Large intestine (tissue), 3 donors: ENCODE results near the gene BAX. TPM values are rescaled to one million over a fixed set of nuclear protein-coding genes. Genes with fewer than 3 reads are reported as not detected.
"Not testable (repeated sequence)": the region's sequence is repeated elsewhere in the genome, so short reads cannot be mapped to it uniquely, and the experiment has no call there.

ENCODE experiments used
- DNase-seq, 2 donors: peaks; one replicate each; pipeline versions ENCODE4 v3.0.0 to v3.0.0-alpha.2; 2013
- H3K27ac ChIP-seq: one replicate; pipeline ENCODE4 v1.5.1; 2013; ENCODE audit warnings: low read length
- H3K27me3 ChIP-seq: 2 replicates; pipeline ENCODE4 v1.6.1; 2013; ENCODE audit warnings: low read length; ENCODE audit not compliant: control insufficient read depth, insufficient read depth
- H3K36me3 ChIP-seq: 2 replicates; pipeline ENCODE4 v1.6.1; 2013; ENCODE audit warnings: low read length; ENCODE audit not compliant: control insufficient read depth, insufficient read depth
- H3K4me1 ChIP-seq: one replicate; pipeline ENCODE4 v1.6.1; 2013; ENCODE audit warnings: low read length; ENCODE audit not compliant: control insufficient read depth, insufficient read depth
- H3K4me3 ChIP-seq: one replicate; pipeline ENCODE4 v1.5.1; 2013; ENCODE audit warnings: low read length
- H3K9me3 ChIP-seq: one replicate; pipeline ENCODE4 v1.6.1; 2013; ENCODE audit warnings: mild to moderate bottlenecking, low read depth, low read length, moderate library complexity; ENCODE audit not compliant: control insufficient read depth
- WGBS: methylation state at CpG from one replicate; pipeline ENCODE4 v1.1.5; 2013; ENCODE audit warnings: low lambda C conversion rate; ENCODE audit not compliant: insufficient coverage; 5-methylcytosine and 5-hydroxymethylcytosine counted together
- polyA plus RNA-seq: library from polyadenylated mRNA; unstranded; fragments of 120-200 nt; gene quantifications from one replicate; pipeline ENCODE4 v1.2.1, GENCODE V29; 2013

BAX gene
- polyA plus RNA-seq, 1 donor: 129 TPM

- DNase-seq: no peak
- no peak overlapping the region for H3K27ac ChIP-seq
- H3K9me3 ChIP-seq: no peaks in the 10 kb centered on the region
- H3K36me3 ChIP-seq: peaks cover 77% of the 10 kb centered on the region
- H3K4me3 ChIP-seq: no peak overlapping the region
- 83% methylated on average over 3 of the region's 8 CpGs for WGBS
- H3K4me1 ChIP-seq: no peaks in the 10 kb centered on the region
- no peaks in the 10 kb centered on the region for H3K27me3 ChIP-seq
These were observed 38.9 kb upstream of the BAX start for GRCh38 chr19:48915757-48916156.

GRCh38 chr19:48918071-48918470 is 36.6 kb upstream of the BAX start:
- no peak for DNase-seq
- Histone ChIP-seq H3K4me1 (no peaks in the 10 kb centered on the region), H3K4me3 (no peak overlapping the region), H3K36me3 (peaks cover 76% of the 10 kb centered on the region), H3K27me3 (no peaks in the 10 kb centered on the region), H3K27ac (no peak overlapping the region), H3K9me3 (no peaks in the 10 kb centered on the region)
- WGBS: no CpG with 5 or more reads among the region's 6 CpGs

DNA sequence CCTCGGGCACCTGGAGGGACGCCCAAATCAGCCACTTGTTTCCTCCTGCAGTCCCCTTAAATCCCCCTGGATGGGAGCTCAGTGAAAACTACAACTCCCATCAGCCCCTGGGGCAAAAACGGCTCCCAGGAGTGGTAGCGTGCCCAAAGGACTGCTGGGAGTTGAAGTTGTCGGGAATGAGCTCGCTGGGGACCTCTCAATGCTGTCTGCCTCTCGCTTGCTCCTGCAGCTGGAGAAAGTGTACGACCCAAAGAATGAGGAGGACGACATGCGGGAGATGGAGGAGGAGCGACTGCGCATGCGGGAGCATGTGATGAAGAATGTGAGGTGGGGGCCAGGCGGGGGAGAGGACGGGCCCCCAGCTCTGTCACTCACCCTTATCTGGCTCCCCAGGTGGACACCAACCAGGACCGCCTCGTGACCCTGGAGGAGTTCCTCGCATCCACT is 35.9 kb upstream of the BAX start:
- no peak for DNase-seq
- H3K4me1 ChIP-seq: no peaks in the 10 kb centered on the region
- no peak overlapping the region for H3K4me3 ChIP-seq
- no peak overlapping the region for H3K27ac ChIP-seq
- peaks cover 69% of the 10 kb centered on the region for H3K36me3 ChIP-seq
- no peaks in the 10 kb centered on the region for H3K9me3 ChIP-seq
- H3K27me3 ChIP-seq: no peaks in the 10 kb centered on the region
- WGBS: no CpG with 5 or more reads among the region's 18 CpGs

DNA sequence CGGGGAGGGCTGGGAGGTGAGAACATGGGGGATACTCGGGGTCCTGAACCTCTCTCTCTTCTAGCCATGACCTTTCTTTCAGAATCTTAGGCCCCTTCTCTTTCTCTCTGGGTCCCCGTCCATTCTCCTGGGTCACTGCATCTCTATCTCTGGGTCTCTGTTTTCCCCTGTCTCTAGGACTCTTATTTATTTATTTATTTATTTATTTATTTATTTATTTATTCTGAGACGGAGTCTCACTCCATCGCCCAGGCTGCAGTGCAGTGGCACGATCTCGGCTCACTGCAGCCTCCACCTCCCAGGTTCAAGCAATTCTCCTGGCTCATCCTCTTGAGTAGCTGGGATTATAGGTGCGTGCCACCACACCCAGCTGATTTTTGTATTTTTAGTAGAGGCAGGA is 35.4 kb upstream of the BAX start:
- peaks cover 65% of the 10 kb centered on the region for H3K36me3 ChIP-seq
- H3K27me3 ChIP-seq, H3K9me3 ChIP-seq, H3K4me3 ChIP-seq, DNase-seq, H3K4me1 ChIP-seq, H3K27ac ChIP-seq: not testable (repeated sequence)
- 83% methylated on average over 1 of the region's 8 CpGs for WGBS

- H3K27ac ChIP-seq: no peak overlapping the region
- no CpG with 5 or more reads among the region's 10 CpGs for WGBS
- no peaks in the 10 kb centered on the region for H3K27me3 ChIP-seq
- H3K9me3 ChIP-seq: no peaks in the 10 kb centered on the region
- H3K4me1 ChIP-seq: no peaks in the 10 kb centered on the region
- no peak overlapping the region for H3K4me3 ChIP-seq
- DNase-seq: no peak
- peaks cover 52% of the 10 kb centered on the region for H3K36me3 ChIP-seq
These were observed 33.7 kb upstream of the BAX start for GRCh38 chr19:48920949-48921348.

DNA sequence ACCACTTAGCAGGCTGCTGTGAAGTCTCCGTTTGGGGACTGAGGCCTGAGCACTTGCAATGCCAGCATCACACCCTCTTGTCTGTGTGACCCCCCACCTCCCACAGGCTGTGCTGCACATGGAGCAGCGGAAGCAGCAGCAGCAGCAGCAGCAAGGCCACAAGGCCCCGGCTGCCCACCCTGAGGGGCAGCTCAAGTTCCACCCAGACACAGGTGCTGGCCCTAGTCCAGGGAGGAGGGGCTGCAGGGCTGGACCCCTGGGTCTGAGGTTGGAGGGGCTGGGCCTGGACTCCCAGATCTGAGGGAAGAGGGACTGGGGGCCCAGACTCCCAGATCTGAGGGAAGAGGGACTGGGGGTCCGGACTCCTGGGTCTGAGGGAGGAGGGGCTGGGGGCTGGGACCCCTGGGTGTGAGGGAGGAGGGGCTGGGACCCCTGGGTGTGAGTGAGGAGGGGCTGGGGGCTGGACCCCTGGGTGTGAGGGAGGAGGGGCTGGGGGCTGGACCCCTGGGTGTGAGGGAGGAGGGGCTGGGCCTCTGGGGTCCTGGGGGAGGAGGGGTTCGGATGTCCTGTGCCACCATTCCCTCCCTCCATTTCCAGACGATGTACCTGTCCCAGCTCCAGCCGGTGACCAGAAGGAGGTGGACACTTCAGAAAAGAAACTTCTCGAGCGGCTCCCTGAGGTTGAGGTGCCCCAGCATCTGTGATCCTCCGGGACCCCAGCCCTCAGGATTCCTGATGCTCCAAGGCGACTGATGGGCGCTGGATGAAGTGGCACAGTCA is 32.8 kb upstream of the BAX start:
- H3K36me3 ChIP-seq: peaks cover 47% of the 10 kb centered on the region

DNA sequence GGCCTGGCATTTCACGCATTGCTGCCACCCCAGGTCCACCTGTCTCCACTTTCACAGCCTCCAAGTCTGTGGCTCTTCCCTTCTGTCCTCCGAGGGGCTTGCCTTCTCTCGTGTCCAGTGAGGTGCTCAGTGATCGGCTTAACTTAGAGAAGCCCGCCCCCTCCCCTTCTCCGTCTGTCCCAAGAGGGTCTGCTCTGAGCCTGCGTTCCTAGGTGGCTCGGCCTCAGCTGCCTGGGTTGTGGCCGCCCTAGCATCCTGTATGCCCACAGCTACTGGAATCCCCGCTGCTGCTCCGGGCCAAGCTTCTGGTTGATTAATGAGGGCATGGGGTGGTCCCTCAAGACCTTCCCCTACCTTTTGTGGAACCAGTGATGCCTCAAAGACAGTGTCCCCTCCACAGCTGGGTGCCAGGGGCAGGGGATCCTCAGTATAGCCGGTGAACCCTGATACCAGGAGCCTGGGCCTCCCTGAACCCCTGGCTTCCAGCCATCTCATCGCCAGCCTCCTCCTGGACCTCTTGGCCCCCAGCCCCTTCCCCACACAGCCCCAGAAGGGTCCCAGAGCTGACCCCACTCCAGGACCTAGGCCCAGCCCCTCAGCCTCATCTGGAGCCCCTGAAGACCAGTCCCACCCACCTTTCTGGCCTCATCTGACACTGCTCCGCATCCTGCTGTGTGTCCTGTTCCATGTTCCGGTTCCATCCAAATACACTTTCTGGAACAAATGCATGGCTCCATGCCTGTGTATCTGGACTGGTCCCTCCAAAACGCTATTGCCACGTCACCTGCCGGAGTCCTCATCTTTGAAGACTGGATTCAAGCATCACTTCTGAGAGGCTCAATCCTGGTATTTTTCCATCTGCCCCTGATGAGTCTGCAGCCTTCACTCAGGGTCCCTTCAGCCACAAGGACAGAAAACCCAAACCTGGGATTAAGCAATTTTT is 31.9 kb upstream of the BAX start:
- H3K27ac ChIP-seq: no peak overlapping the region
- no CpG with 5 or more reads among the region's 18 CpGs for WGBS
- H3K9me3 ChIP-seq: no peaks in the 10 kb centered on the region
- no peaks in the 10 kb centered on the region for H3K27me3 ChIP-seq
- no peaks in the 10 kb centered on the region for H3K4me1 ChIP-seq
- DNase-seq: no peak
- no peak overlapping the region for H3K4me3 ChIP-seq
- H3K36me3 ChIP-seq: peaks cover 45% of the 10 kb centered on the region

More for the DNA sequence above, 32.8 kb upstream of the BAX start:
- no peak for DNase-seq
- no peak overlapping the region for H3K27ac ChIP-seq
- H3K27me3 ChIP-seq: no peaks in the 10 kb centered on the region
- no CpG with 5 or more reads among the region's 12 CpGs for WGBS
- H3K4me3 ChIP-seq: no peak overlapping the region
- no peaks in the 10 kb centered on the region for H3K9me3 ChIP-seq
- no peaks in the 10 kb centered on the region for H3K4me1 ChIP-seq

GRCh38 chr19:48925240-48925843 is 29.3 kb upstream of the BAX start:
- Histone ChIP-seq H3K9me3 (no peaks in the 10 kb centered on the region), H3K27ac (no peak overlapping the region), H3K27me3 (no peaks in the 10 kb centered on the region), H3K4me1 (no peaks in the 10 kb centered on the region), H3K36me3 (peaks cover 28% of the 10 kb centered on the region), H3K4me3 (no peak overlapping the region)
- DNase-seq: no peak
- WGBS: 20% methylated on average over 1 of the region's 11 CpGs

DNA sequence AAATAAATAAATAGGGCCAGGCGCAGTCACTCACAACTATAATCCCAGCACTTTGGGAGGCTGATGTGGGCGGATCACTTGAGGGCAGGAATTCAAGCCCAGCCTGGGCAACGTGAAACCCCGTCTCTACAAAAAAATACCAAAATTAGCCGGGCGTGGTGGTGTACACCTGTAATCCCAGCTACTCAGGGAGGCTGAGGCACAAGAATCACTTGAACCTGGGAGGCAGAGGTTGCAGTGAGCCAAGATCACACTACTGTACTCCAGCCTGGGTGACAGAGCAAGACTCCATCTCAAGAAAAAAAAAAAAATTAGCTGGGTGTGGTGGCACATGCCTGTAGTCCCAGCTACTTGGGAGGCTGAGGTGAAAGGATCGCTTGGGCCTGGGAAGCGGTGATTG is 28.8 kb upstream of the BAX start:
- H3K4me3 ChIP-seq, H3K4me1 ChIP-seq, H3K27me3 ChIP-seq, H3K9me3 ChIP-seq, DNase-seq, H3K27ac ChIP-seq: not testable (repeated sequence)
- WGBS: no CpG with 5 or more reads among the region's 8 CpGs
- H3K36me3 ChIP-seq: peaks cover 23% of the 10 kb centered on the region

DNA sequence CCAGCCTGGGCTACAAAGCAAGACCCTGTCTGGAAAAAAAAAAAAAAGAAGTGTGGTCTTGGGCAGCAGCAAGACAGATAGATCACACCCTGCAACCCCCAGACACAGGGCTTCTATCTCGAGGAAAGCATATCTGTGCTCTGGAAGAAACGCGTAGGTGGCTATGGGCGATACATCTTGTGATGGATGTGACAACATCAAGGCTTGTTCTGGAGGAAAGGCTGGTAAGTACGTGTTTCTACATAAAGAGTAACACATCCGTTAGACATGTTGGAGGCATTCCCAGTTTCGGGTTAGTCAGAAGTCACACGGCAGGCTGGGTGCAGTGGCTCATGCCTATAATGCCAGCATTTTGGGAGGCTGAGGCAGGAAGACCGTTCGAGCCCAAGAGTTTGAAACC is 27.8 kb upstream of the BAX start:
- H3K27ac ChIP-seq: no peak overlapping the region
- peak in 1 of 2 donors; percentile 26 for DNase-seq
- WGBS: 50% methylated on average over 1 of the region's 10 CpGs
- no peaks in the 10 kb centered on the region for H3K9me3 ChIP-seq
- H3K4me1 ChIP-seq: no peaks in the 10 kb centered on the region
- no peak overlapping the region for H3K4me3 ChIP-seq
- peaks cover 13% of the 10 kb centered on the region for H3K36me3 ChIP-seq
- H3K27me3 ChIP-seq: no peaks in the 10 kb centered on the region
